Activated CD4-positive, alpha-beta memory T cell treated with anti-CD3 and anti-CD28 coated beads for 36 hours (primary cell): ENCODE results near the gene PRR16. TPM values are rescaled to one million over a fixed set of nuclear protein-coding genes. Genes with fewer than 3 reads are reported as not detected.

Experiments used
- CTCF ChIA-PET: fragments of 350-600 bp; sonication (Branson Sonifier 250); formaldehyde crosslinking; loops from one replicate; lab custom pipeline; 2021; ENCODE audit warnings: antibody characterized with exemption, inconsistent platforms; lab: Charles Lee
- POLR2A ChIA-PET: fragments of 350-600 bp; sonication (Branson Sonifier 250); formaldehyde crosslinking; loops from one replicate; lab custom pipeline; 2021; ENCODE audit warnings: antibody characterized with exemption; lab: Charles Lee
- DNase-seq: peaks from one replicate; pipeline ENCODE4 v3.0.0-alpha.2; 2020
- H3K27ac Mint-ChIP-seq: one replicate; pipeline ENCODE4 v1.8.0; 2021; ENCODE audit warnings: mixed read lengths
- H3K27me3 Mint-ChIP-seq: one replicate; pipeline ENCODE4 v1.8.0; 2021; ENCODE audit warnings: mixed read lengths
- H3K36me3 Mint-ChIP-seq: one replicate; pipeline ENCODE4 v1.8.0; 2021; ENCODE audit warnings: mixed read lengths
- H3K4me1 Mint-ChIP-seq: one replicate; pipeline ENCODE4 v1.8.0; 2021; ENCODE audit warnings: low read depth, mixed read lengths
- H3K4me3 Mint-ChIP-seq: one replicate; pipeline ENCODE4 v1.8.0; 2021; ENCODE audit warnings: mild to moderate bottlenecking, mixed read lengths
- H3K9me3 Mint-ChIP-seq: one replicate; pipeline ENCODE4 v1.8.0; 2021; ENCODE audit warnings: mixed read lengths
- intact Hi-C: fragments of 100-400 bp; cut with micrococcal nuclease; formaldehyde crosslinking; loops from one replicate; pipeline ENCODE4 v1.15.1; 2023
- total RNA-seq, 2 experiments: library from RNA; stranded (reverse); gene quantifications; one replicate each; pipeline ENCODE4 v1.2.3, GENCODE V29; 2021

PRR16 gene
- total RNA-seq, 2 experiments from 2014 or later, result not detected

- ChIA-PET POLR2A (no interaction called here), CTCF (no interaction called here)
- intact Hi-C loops, result no loop called here
- Mint-ChIP-seq H3K4me3 (no peak overlapping the region), H3K4me1 (no peaks in the 10 kb centered on the region), H3K36me3 (no peaks in the 10 kb centered on the region), H3K9me3 (no peaks in the 10 kb centered on the region), H3K27me3 (no peaks in the 10 kb centered on the region), H3K27ac (no peak overlapping the region)
- no peak for DNase-seq
These were observed 99.9 kb downstream of the PRR16 start for GRCh38 chr5:120564013-120564412.

GRCh38 chr5:120567066-120567465, 103.0 kb downstream of the PRR16 start:
- Mint-ChIP-seq H3K36me3 (no peaks in the 10 kb centered on the region), H3K9me3 (peaks cover 3% of the 10 kb centered on the region), H3K4me3 (no peak overlapping the region), H3K4me1 (no peaks in the 10 kb centered on the region), H3K27me3 (no peaks in the 10 kb centered on the region), H3K27ac (no peak overlapping the region)
- intact Hi-C loops, result no loop called here
- CTCF ChIA-PET, result no interaction called here
- DNase-seq, result no peak
- POLR2A ChIA-PET, result no interaction called here

GRCh38 chr5:120567921-120568320, 103.8 kb downstream of the PRR16 start:
- DNase-seq, result no peak
- Mint-ChIP-seq H3K4me3 (no peak overlapping the region), H3K27me3 (no peaks in the 10 kb centered on the region), H3K36me3 (no peaks in the 10 kb centered on the region), H3K9me3 (peaks cover 3% of the 10 kb centered on the region), H3K4me1 (no peaks in the 10 kb centered on the region), H3K27ac (no peak overlapping the region)
- ChIA-PET POLR2A (no interaction called here), CTCF (no interaction called here)
- intact Hi-C loops, result no loop called here

GRCh38 chr5:120568711-120569110, 104.6 kb downstream of the PRR16 start:
- ChIA-PET CTCF (no interaction called here), POLR2A (no interaction called here)
- DNase-seq, result no peak
- H3K4me3 Mint-ChIP-seq, result no peak overlapping the region
- no peaks in the 10 kb centered on the region for H3K27me3 Mint-ChIP-seq
- H3K4me1 Mint-ChIP-seq, result no peaks in the 10 kb centered on the region
- H3K36me3 Mint-ChIP-seq, result no peaks in the 10 kb centered on the region
- intact Hi-C loops, result no loop called here
- H3K9me3 Mint-ChIP-seq, result peaks cover 3% of the 10 kb centered on the region
- no peak overlapping the region for H3K27ac Mint-ChIP-seq

GRCh38 chr5:120576588-120576987, 112.5 kb downstream of the PRR16 start:
- Mint-ChIP-seq H3K4me1 (no peaks in the 10 kb centered on the region), H3K9me3 (peaks cover 20% of the 10 kb centered on the region), H3K4me3 (no peak overlapping the region), H3K27ac (no peak overlapping the region), H3K36me3 (no peaks in the 10 kb centered on the region), H3K27me3 (no peaks in the 10 kb centered on the region)
- CTCF ChIA-PET, result no interaction called here
- intact Hi-C loops, result no loop called here
- DNase-seq, result no peak
- POLR2A ChIA-PET, result no interaction called here

GRCh38 chr5:120582635-120583034, 118.5 kb downstream of the PRR16 start:
- Mint-ChIP-seq H3K9me3 (peaks cover 13% of the 10 kb centered on the region), H3K4me1 (no peaks in the 10 kb centered on the region), H3K4me3 (no peak overlapping the region), H3K36me3 (no peaks in the 10 kb centered on the region), H3K27ac (no peak overlapping the region), H3K27me3 (no peaks in the 10 kb centered on the region)
- intact Hi-C loops, result no loop called here
- DNase-seq, result no peak
- ChIA-PET CTCF (no interaction called here), POLR2A (no interaction called here)

GRCh38 chr5:120586646-120587045, 122.5 kb downstream of the PRR16 start:
- intact Hi-C loops, result no loop called here
- H3K36me3 Mint-ChIP-seq, result no peaks in the 10 kb centered on the region
- CTCF ChIA-PET, result no interaction called here
- H3K9me3 Mint-ChIP-seq, result peaks cover 10% of the 10 kb centered on the region
- no peaks in the 10 kb centered on the region for H3K4me1 Mint-ChIP-seq
- POLR2A ChIA-PET, result no interaction called here
- no peak overlapping the region for H3K27ac Mint-ChIP-seq
- no peaks in the 10 kb centered on the region for H3K27me3 Mint-ChIP-seq
- DNase-seq, result no peak
- no peak overlapping the region for H3K4me3 Mint-ChIP-seq

GRCh38 chr5:120591911-120592310, 127.8 kb downstream of the PRR16 start:
- no peak overlapping the region for H3K27ac Mint-ChIP-seq
- H3K9me3 Mint-ChIP-seq, result peaks cover 8% of the 10 kb centered on the region
- peaks cover 1% of the 10 kb centered on the region for H3K36me3 Mint-ChIP-seq
- ChIA-PET POLR2A (no interaction called here), CTCF (no interaction called here)
- H3K4me1 Mint-ChIP-seq, result no peaks in the 10 kb centered on the region
- no peak overlapping the region for H3K4me3 Mint-ChIP-seq
- intact Hi-C loops, result no loop called here
- DNase-seq, result no peak
- no peaks in the 10 kb centered on the region for H3K27me3 Mint-ChIP-seq

GRCh38 chr5:120599576-120599975, 135.5 kb downstream of the PRR16 start:
- Mint-ChIP-seq H3K36me3 (no peaks in the 10 kb centered on the region), H3K27ac (no peak overlapping the region), H3K27me3 (no peaks in the 10 kb centered on the region), H3K4me3 (no peak overlapping the region), H3K9me3 (peaks cover 26% of the 10 kb centered on the region), H3K4me1 (no peaks in the 10 kb centered on the region)
- intact Hi-C loops, result no loop called here
- ChIA-PET CTCF (no interaction called here), POLR2A (no interaction called here)
- no peak for DNase-seq

- Mint-ChIP-seq H3K36me3 (no peaks in the 10 kb centered on the region), H3K4me1 (no peaks in the 10 kb centered on the region), H3K4me3 (no peak overlapping the region), H3K27ac (no peak overlapping the region), H3K27me3 (no peaks in the 10 kb centered on the region), H3K9me3 (peaks cover 26% of the 10 kb centered on the region)
- POLR2A ChIA-PET, result no interaction called here
- intact Hi-C loops, result no loop called here
- CTCF ChIA-PET, result no interaction called here
- DNase-seq, result no peak
These were observed 136.5 kb downstream of the PRR16 start for GRCh38 chr5:120600639-120601038.

GRCh38 chr5:120602033-120602432, 137.9 kb downstream of the PRR16 start:
- no peak for DNase-seq
- Mint-ChIP-seq H3K36me3 (no peaks in the 10 kb centered on the region), H3K9me3 (peaks cover 26% of the 10 kb centered on the region), H3K27me3 (no peaks in the 10 kb centered on the region), H3K4me1 (no peaks in the 10 kb centered on the region), H3K27ac (no peak overlapping the region), H3K4me3 (no peak overlapping the region)
- CTCF ChIA-PET, result no interaction called here
- POLR2A ChIA-PET, result no interaction called here
- intact Hi-C loops, result no loop called here

- Mint-ChIP-seq H3K36me3 (no peaks in the 10 kb centered on the region), H3K4me1 (no peaks in the 10 kb centered on the region), H3K27ac (no peak overlapping the region), H3K9me3 (peaks cover 26% of the 10 kb centered on the region), H3K4me3 (no peak overlapping the region), H3K27me3 (no peaks in the 10 kb centered on the region)
- intact Hi-C loops, result no loop called here
- no peak for DNase-seq
- POLR2A ChIA-PET, result no interaction called here
- CTCF ChIA-PET, result no interaction called here
These were observed 140.8 kb downstream of the PRR16 start for GRCh38 chr5:120604884-120605283.

GRCh38 chr5:120605325-120606079, 141.4 kb downstream of the PRR16 start:
- Mint-ChIP-seq H3K4me1 (no peaks in the 10 kb centered on the region), H3K27me3 (no peaks in the 10 kb centered on the region), H3K27ac (no peak overlapping the region), H3K4me3 (no peak overlapping the region), H3K9me3 (peaks cover 26% of the 10 kb centered on the region), H3K36me3 (no peaks in the 10 kb centered on the region)
- DNase-seq, result no peak
- ChIA-PET CTCF (no interaction called here), POLR2A (no interaction called here)
- intact Hi-C loops, result no loop called here
